ENCODE measurements around the gene TLN1.

The TLN1 gene

DNA sequence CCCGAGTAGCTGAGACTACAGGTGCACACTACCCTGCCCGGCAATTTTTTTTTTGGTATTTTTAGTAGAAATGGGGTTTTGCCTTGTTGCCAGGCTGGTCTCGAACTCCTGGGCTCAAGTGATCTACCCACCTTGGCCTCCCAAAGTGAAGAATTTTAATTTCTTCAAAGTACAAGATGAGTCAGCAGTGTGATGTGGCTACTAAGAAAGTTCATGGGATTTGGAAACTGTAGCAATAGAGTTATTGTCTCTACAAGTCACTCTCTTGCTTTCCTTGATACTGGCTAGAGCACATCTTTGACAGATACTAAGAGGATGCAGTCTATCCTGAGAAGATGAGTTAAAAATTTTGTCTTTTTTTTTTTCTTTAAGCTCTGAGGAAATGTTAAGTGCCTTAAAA lies 2.1 kb upstream of the TLN1 start:
- H3K36me3 ChIP-seq (ENCODE audit: control insufficient read depth, low read length), result peaks cover 48% of the 10 kb centered on the region
- peaks cover 40% of the 10 kb centered on the region for H3K4me1 ChIP-seq (ENCODE audit: control insufficient read depth, low read length)
- H3K9me2 ChIP-seq (replicated peaks; ENCODE audit: control insufficient read depth, low read length), result no peaks in the 10 kb centered on the region
- H3K9me3 ChIP-seq (ENCODE audit: control insufficient read depth, insufficient read depth, low read length), result no peaks in the 10 kb centered on the region
- peaks cover 12% of the 10 kb centered on the region for H3F3A ChIP-seq (ENCODE audit: control insufficient read depth, insufficient read depth)
- H3K27ac ChIP-seq (ENCODE audit: low read depth, low read length), result no peak overlapping the region
- no peak overlapping the region for H3K4me3 ChIP-seq (ENCODE audit: low read length)
- H3K79me2 ChIP-seq (ENCODE audit: control insufficient read depth, low read length), result peaks cover 40% of the 10 kb centered on the region
- no peak for TF ChIP-seq EZH2phosphoT487 (IDR thresholded peaks at IDR 0.05; ENCODE audit: borderline replicate concordance, low read length)
- TF ChIP-seq, protein P1, sequence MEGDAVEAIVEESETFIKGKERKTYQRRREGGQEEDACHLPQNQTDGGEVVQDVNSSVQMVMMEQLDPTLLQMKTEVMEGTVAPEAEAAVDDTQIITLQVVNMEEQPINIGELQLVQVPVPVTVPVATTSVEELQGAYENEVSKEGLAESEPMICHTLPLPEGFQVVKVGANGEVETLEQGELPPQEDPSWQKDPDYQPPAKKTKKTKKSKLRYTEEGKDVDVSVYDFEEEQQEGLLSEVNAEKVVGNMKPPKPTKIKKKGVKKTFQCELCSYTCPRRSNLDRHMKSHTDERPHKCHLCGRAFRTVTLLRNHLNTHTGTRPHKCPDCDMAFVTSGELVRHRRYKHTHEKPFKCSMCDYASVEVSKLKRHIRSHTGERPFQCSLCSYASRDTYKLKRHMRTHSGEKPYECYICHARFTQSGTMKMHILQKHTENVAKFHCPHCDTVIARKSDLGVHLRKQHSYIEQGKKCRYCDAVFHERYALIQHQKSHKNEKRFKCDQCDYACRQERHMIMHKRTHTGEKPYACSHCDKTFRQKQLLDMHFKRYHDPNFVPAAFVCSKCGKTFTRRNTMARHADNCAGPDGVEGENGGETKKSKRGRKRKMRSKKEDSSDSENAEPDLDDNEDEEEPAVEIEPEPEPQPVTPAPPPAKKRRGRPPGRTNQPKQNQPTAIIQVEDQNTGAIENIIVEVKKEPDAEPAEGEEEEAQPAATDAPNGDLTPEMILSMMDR (IDR thresholded peaks at IDR 0.05; ENCODE audit: low read depth, low read length, poor library complexity, severe bottlenecking), result no peak
- H3K4me2 ChIP-seq (ENCODE audit: low read length), result peak overlapping the region; percentile 94
- peaks cover 15% of the 10 kb centered on the region; the same call in 1 of the 2 replicates for H4K20me1 ChIP-seq (ENCODE audit: control insufficient read depth, insufficient read depth, low read depth, low read length)
- H3K27me3 ChIP-seq (ENCODE audit: control insufficient read depth, low read length), result no peaks in the 10 kb centered on the region

DNA sequence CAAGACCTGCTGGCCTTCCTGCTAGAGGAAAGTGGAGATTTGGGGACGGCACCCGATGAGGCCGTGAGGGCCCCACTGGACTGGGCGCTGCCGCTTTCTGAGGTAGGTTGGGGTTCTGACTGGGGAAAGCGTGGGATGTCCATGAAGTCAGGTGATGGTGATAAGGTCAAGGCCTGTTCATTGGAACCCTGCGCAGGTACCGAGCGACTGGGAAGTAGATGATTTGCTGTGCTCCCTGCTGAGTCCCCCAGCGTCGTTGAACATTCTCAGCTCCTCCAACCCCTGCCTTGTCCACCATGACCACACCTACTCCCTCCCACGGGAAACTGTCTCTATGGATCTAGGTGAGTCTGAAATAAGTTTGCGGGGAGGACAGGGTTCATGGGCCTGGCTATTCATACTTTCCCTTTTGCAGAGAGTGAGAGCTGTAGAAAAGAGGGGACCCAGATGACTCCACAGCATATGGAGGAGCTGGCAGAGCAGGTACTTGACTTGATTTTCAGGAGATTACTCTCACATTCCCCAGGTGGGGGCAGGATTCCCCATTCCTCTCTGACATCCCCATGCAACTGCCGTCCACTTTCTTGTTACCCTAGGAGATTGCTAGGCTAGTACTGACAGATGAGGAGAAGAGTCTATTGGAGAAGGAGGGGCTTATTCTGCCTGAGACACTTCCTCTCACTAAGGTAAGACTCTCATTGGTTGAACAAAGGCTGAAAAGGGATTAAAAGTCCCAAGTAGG lies 976 bp upstream of the TLN1 start:
- H3F3A ChIP-seq (ENCODE audit: control insufficient read depth, insufficient read depth), result peaks cover 19% of the 10 kb centered on the region
- peaks cover 44% of the 10 kb centered on the region for H3K36me3 ChIP-seq (ENCODE audit: control insufficient read depth, low read length)
- H3K79me2 ChIP-seq (ENCODE audit: control insufficient read depth, low read length), result peaks cover 51% of the 10 kb centered on the region
- TF ChIP-seq EZH2phosphoT487 (IDR thresholded peaks at IDR 0.05; ENCODE audit: borderline replicate concordance, low read length), result no peak
- TF ChIP-seq, protein P1 (IDR thresholded peaks at IDR 0.05; ENCODE audit: low read depth, low read length, poor library complexity, severe bottlenecking), result peak; percentile 21
- no peaks in the 10 kb centered on the region for H3K9me2 ChIP-seq (replicated peaks; ENCODE audit: control insufficient read depth, low read length)
- peak overlapping the region; percentile 72 for H3K27ac ChIP-seq (ENCODE audit: low read depth, low read length)
- no peaks in the 10 kb centered on the region for H3K9me3 ChIP-seq (ENCODE audit: control insufficient read depth, insufficient read depth, low read length)
- peak overlapping the region; percentile 84 for H3K4me3 ChIP-seq (ENCODE audit: low read length)
- peaks cover 51% of the 10 kb centered on the region for H3K4me1 ChIP-seq (ENCODE audit: control insufficient read depth, low read length)
- peak overlapping the region; percentile 94 for H3K4me2 ChIP-seq (ENCODE audit: low read length)
- H4K20me1 ChIP-seq (ENCODE audit: control insufficient read depth, insufficient read depth, low read depth, low read length), result peaks cover 24% of the 10 kb centered on the region
- H3K27me3 ChIP-seq (ENCODE audit: control insufficient read depth, low read length), result no peaks in the 10 kb centered on the region

DNA sequence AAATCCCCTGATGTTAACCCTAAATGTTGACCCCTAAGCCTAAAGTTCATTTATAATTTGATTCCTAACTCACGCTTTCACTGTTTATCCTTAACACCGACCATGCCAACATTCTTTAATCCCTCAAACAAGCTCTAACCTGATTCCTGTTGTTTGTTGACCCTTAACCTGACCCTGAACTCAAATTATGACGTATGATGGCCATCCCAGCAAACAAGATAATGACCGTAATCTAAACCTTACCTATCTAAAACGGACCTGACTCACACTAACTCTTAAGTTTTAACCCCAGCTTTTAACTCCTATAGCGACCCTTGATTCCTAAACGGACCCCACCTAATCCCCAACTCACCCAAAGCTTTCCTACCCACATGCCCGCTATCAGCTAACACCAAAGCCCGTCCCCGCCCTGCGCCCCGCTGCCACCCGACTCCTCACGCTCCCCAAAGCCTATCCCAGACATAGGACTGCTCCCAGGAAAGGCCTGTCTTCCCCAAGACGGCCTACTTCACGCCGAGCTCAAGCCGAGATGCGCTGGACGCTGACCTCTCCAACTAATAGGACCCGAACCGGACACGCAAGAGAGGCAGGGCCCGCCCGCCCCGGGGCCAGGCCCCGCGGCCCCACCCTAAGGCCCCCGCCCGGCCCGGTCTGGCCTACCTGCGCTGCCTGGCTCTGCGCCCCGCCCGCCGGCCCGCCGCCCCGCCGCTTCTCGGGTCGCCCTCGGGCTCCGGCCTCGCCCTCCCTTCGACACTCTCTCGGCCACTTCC lies 395 bp downstream of the TLN1 start:
- Histone ChIP-seq H3K4me2 (ENCODE audit: low read length) (peak overlapping the region; percentile 94), H3K36me3 (ENCODE audit: control insufficient read depth, low read length) (peaks cover 40% of the 10 kb centered on the region), H3K4me3 (ENCODE audit: low read length) (peak overlapping the region; percentile 84), H3K27me3 (ENCODE audit: control insufficient read depth, low read length) (no peaks in the 10 kb centered on the region), H3K9me2 (replicated peaks; ENCODE audit: control insufficient read depth, low read length) (no peaks in the 10 kb centered on the region), H3F3A (ENCODE audit: control insufficient read depth, insufficient read depth) (peaks cover 19% of the 10 kb centered on the region), H4K20me1 (ENCODE audit: control insufficient read depth, insufficient read depth, low read depth, low read length) (peaks cover 30% of the 10 kb centered on the region), H3K4me1 (ENCODE audit: control insufficient read depth, low read length) (peaks cover 65% of the 10 kb centered on the region), H3K9me3 (ENCODE audit: control insufficient read depth, insufficient read depth, low read length) (no peaks in the 10 kb centered on the region), H3K79me2 (ENCODE audit: control insufficient read depth, low read length) (peaks cover 64% of the 10 kb centered on the region), H3K27ac (ENCODE audit: low read depth, low read length) (peak overlapping the region; percentile 72)
- TF ChIP-seq, protein P1 (IDR thresholded peaks at IDR 0.05; ENCODE audit: low read depth, low read length, poor library complexity, severe bottlenecking), result no peak
- no peak for TF ChIP-seq EZH2phosphoT487 (IDR thresholded peaks at IDR 0.05; ENCODE audit: borderline replicate concordance, low read length)

Data from DOHH2 (cell line).